Measurements from ENCODE around the gene THY1. TPM values are rescaled to one million over a fixed set of nuclear protein-coding genes. Genes with fewer than 3 reads are reported as not detected.

THY1 gene
- total and polyA plus RNA-seq, 2 experiments from 2014 or later: 2.1 to 7.5 TPM

DNA sequence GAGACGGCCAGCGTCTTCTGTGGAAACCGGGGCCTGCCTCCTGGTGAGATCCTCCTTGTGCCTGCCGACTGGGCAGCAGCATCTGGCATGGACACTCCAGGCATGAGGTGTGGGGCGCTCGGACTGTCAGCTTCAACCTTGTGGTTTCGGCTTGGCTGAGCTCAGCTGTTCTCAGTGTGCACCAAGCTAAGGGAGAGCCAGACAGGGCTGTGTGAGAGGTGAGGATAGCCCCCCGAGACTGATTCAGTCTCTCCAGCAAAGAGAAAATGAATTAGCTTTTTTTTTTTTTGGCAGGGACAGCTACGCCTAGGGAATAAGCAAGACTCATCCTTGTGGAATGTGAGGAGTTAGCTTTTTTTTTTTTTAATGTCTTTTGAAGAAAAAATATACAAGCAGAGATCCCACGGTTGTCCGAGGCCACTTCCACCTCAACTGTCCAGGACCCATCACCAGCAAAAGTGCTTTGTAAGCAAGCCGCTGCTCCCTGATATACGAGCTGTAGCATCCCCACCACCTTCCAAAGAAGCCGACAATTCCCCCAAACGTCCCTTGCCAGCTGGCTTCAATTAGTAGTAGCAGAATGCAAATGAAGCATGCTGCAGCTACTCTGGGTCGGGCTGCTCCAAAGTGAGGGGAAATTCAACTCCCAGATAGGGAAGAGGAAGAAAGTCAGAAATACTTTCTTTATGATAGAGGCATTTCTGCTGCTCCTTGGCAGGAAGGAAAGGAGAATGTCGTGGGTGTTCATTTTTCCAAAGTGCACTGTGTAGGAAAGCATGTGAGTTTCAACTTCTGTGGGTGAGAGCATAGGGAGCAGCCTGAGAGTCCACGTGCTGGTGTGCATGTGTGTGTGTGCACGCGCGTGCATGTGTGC is 9.7 kb upstream of the THY1 start:
- Histone ChIP-seq H3K4me3 (no peak overlapping the region), H3K9me3 (ENCODE audit: low read depth) (no peaks in the 10 kb centered on the region), H3K36me3 (no peaks in the 10 kb centered on the region), H3K4me1 (ENCODE audit: low read depth) (no peaks in the 10 kb centered on the region), H3K27ac (no peak overlapping the region), H3K27me3 (no peaks in the 10 kb centered on the region)
- DNase-seq (ENCODE audit: low read depth in 1 of 2, low spot score in 1 of 2): peak in 1 of 2 donors; percentile 84
- TF ChIP-seq, protein P1, sequence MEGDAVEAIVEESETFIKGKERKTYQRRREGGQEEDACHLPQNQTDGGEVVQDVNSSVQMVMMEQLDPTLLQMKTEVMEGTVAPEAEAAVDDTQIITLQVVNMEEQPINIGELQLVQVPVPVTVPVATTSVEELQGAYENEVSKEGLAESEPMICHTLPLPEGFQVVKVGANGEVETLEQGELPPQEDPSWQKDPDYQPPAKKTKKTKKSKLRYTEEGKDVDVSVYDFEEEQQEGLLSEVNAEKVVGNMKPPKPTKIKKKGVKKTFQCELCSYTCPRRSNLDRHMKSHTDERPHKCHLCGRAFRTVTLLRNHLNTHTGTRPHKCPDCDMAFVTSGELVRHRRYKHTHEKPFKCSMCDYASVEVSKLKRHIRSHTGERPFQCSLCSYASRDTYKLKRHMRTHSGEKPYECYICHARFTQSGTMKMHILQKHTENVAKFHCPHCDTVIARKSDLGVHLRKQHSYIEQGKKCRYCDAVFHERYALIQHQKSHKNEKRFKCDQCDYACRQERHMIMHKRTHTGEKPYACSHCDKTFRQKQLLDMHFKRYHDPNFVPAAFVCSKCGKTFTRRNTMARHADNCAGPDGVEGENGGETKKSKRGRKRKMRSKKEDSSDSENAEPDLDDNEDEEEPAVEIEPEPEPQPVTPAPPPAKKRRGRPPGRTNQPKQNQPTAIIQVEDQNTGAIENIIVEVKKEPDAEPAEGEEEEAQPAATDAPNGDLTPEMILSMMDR (IDR thresholded peaks at IDR 0.05; ENCODE audit: low read depth, low read length): no peak

DNA sequence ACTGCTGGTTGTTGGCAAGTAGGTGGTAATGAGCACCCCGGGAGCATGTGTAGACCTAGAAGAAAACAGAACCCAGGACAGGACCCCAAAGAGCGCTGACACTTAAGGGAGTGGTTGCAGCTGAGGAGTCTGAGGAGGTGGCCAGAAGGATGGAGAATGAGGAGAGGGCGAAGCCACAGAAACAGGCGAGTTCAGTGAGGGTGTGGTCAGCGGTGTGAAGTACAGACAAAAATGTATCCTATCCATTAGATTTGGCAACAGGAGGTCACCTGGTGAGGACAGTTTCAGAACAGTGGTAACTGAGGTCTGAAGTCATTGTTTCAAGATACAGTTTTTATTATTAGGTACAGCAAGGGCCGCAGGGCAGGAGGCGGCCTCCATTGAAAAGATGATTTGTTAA is 8.6 kb upstream of the THY1 start:
- DNase-seq (ENCODE audit: low read depth in 1 of 2, low spot score in 1 of 2): no peak
- no peak overlapping the region for H3K27ac ChIP-seq
- H3K36me3 ChIP-seq: no peaks in the 10 kb centered on the region
- no peaks in the 10 kb centered on the region for H3K27me3 ChIP-seq
- no peaks in the 10 kb centered on the region for H3K4me1 ChIP-seq (ENCODE audit: low read depth)
- no peaks in the 10 kb centered on the region for H3K9me3 ChIP-seq (ENCODE audit: low read depth)
- no peak overlapping the region for H3K4me3 ChIP-seq
- TF ChIP-seq, protein P1 (IDR thresholded peaks at IDR 0.05; ENCODE audit: low read depth, low read length): no peak

DNA sequence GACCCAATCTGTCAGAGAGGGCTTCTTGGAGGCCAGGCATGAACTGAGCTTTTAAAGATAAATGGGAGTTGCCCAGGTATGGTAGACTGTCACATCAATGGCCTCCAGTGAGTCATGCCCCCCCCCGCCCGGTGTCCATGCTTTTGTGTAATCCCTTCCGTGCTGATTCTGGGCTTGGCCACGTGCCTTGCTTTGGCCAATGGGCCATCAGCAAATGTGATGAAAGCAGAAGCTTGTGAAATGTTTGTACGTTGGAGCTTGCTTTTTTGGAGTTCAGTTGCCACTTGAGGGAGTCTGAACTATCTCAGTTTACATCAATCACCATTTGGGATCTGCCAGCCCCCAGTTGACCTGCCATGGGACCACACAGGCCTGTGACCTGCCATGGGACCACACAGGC is 4.3 kb upstream of the THY1 start:
- Histone ChIP-seq H3K36me3 (no peaks in the 10 kb centered on the region), H3K4me1 (ENCODE audit: low read depth) (peaks cover 5% of the 10 kb centered on the region), H3K4me3 (no peak overlapping the region), H3K9me3 (ENCODE audit: low read depth) (no peaks in the 10 kb centered on the region), H3K27me3 (peaks cover 14% of the 10 kb centered on the region), H3K27ac (no peak overlapping the region)
- TF ChIP-seq, protein P1 (IDR thresholded peaks at IDR 0.05; ENCODE audit: low read depth, low read length): no peak
- peak in 1 of 2 donors; percentile 64 for DNase-seq (ENCODE audit: low read depth in 1 of 2, low spot score in 1 of 2)

DNA sequence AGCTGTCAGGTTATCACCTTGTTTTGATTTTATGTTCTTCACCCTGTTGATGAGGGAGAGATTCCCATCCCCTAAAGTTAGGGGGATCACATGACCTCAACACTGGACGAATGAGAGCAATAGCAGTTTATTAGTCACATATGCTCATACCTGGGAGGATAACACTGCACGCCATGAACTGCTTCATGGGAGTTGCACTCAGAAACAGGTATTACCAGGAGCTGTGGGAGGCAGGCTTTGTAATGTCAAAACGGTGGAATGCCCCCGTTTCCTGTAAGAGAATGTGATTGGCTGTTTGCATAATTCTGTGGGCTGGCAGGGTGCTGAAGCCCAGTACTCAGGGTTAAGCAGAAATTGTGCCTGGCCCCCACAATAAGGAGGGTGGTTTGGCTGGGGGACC is 3.2 kb upstream of the THY1 start:
- TF ChIP-seq, protein P1 (IDR thresholded peaks at IDR 0.05; ENCODE audit: low read depth, low read length): no peak
- no peak overlapping the region for H3K4me3 ChIP-seq
- no peaks in the 10 kb centered on the region for H3K9me3 ChIP-seq (ENCODE audit: low read depth)
- no peak for DNase-seq (ENCODE audit: low read depth in 1 of 2, low spot score in 1 of 2)
- peaks cover 25% of the 10 kb centered on the region for H3K27me3 ChIP-seq
- H3K36me3 ChIP-seq: no peaks in the 10 kb centered on the region
- peaks cover 10% of the 10 kb centered on the region for H3K4me1 ChIP-seq (ENCODE audit: low read depth)
- no peak overlapping the region for H3K27ac ChIP-seq

DNA sequence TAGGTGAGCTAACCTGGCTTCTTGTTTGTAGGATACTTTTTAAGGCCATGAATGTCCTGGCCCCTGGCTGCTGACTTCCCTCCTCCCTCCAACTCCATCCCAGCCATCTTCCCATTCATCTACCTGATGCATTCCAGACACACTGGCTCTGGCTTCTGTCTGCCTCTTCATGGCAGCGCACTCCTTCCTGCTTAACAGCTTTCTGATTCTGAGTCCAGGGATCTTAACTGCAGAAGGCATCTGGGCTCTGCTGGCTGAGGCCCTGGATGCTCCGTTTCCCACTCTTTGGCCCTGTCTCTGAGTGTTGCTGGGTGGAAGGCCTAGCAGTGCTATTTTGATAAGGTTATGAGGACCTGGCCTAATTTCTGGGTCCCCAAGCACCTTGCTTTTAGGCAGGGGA is 1.8 kb upstream of the THY1 start:
- TF ChIP-seq, protein P1 (IDR thresholded peaks at IDR 0.05; ENCODE audit: low read depth, low read length): no peak
- Histone ChIP-seq H3K27ac (no peak overlapping the region), H3K9me3 (ENCODE audit: low read depth) (no peaks in the 10 kb centered on the region), H3K4me1 (ENCODE audit: low read depth) (peaks cover 10% of the 10 kb centered on the region), H3K36me3 (no peaks in the 10 kb centered on the region), H3K27me3 (peaks cover 33% of the 10 kb centered on the region), H3K4me3 (no peak overlapping the region)
- peak in 1 of 2 donors; percentile 24 for DNase-seq (ENCODE audit: low read depth in 1 of 2, low spot score in 1 of 2)
